T-helper 2 cell treated with Interferon-gamma antibody and Interleukin-4, amounts not matched to agents 5 μg/mL and 100 μg/mL, for 36 hours (primary cell): ENCODE data around the gene SLC11A2.
A peak's percentile ranks its signal among the peaks of the same experiment; 100 is the strongest.

ENCODE experiments used
- DNase-seq: peaks from one replicate; pipeline ENCODE4 v3.0.0; 2021; ENCODE audit warnings: low spot score
- H3K27ac Mint-ChIP-seq: one replicate; pipeline ENCODE4 v1.8.0; 2021; ENCODE audit warnings: mild to moderate bottlenecking, mixed read lengths
- H3K27me3 Mint-ChIP-seq: one replicate; pipeline ENCODE4 v1.8.0; 2021; ENCODE audit warnings: low read depth, mixed read lengths
- H3K36me3 Mint-ChIP-seq: one replicate; pipeline ENCODE4 v1.8.0; 2021; ENCODE audit warnings: low read depth, mixed read lengths
- H3K4me1 Mint-ChIP-seq: one replicate; pipeline ENCODE4 v1.8.0; 2021; ENCODE audit warnings: low read depth, mixed read lengths
- H3K4me3 Mint-ChIP-seq: one replicate; pipeline ENCODE4 v1.8.0; 2022; ENCODE audit warnings: mild to moderate bottlenecking, moderate library complexity, mixed read lengths
- H3K9me3 Mint-ChIP-seq: one replicate; pipeline ENCODE4 v1.8.0; 2021; ENCODE audit warnings: mixed read lengths

Gene SLC11A2

DNA sequence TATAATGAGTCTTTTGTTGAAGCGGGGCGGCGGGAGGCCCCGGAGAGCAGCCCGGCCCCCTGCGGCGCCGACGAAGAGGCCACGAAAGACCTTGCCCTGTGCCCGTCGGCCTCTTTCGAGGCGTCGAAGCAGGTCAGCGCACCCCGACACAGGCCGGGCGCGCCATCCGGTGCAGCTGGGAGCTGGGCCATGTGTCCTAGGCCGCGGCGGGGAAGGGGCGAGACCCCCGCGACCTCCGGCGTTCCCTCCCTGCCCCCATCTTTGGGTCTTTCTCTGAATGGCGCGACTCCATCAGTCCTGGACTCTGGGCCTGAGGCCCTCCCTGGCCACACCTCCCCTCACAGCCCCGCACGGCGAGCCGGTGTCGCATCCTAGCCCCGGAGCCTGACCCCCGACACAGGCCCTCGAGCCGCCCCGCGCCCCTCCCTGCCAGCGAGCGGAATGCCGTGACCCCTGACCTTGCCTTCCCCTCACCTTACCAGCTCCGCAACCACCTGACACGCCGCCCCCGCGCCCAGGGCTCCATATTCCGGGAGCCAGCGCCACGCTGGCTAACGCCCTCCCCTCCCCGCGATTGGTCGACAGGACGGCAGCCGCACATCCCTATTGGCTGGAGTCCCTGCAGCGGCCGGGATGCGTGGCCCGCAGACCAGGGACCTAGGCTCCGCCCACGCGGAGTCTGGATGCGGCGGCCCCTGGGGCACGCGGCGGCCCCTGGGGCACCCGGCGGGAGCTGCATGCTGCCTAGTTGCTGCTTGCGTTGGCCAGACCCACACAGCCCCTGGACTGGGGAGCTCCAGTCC is at the start of gene SLC11A2:
TSS of gene SLC11A2 (minus strand) at position 549 of the 803 bp plus-strand sequence. CDS start 15,656 bp downstream, outside the sequence.
- no peaks in the 10 kb centered on the region for H3K36me3 Mint-ChIP-seq
- peaks cover 46% of the 10 kb centered on the region for H3K4me1 Mint-ChIP-seq
- H3K9me3 Mint-ChIP-seq: no peaks in the 10 kb centered on the region
- peaks cover 8% of the 10 kb centered on the region for H3K27me3 Mint-ChIP-seq
- peak; percentile 94 for DNase-seq
- peak within 1 kb of the TSS; percentile 92 for H3K4me3 Mint-ChIP-seq
- H3K27ac Mint-ChIP-seq: peak within 1 kb of the TSS; percentile 98

DNA sequence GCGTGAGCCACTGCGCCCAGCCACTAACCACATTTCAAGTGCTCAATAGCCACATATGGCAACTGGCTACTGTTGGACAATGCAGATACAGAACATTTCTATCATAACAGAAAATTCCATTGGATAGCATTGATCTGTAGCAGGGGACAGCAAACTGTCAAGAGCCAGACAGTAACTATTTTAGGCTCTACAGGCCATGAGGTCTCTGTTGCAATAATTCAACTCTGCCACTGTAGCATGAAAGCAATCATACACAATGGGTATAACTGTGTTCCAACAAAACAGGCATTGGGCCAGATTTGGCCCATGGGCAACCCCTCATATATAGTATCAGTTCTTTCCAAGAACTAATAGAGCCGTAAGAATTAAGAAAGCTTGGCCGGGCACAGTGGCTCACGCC is 49.2 kb upstream of the SLC11A2 start:
- Mint-ChIP-seq H3K4me1 (peaks cover 29% of the 10 kb centered on the region), H3K36me3 (peaks cover 13% of the 10 kb centered on the region), H3K4me3 (peak overlapping the region; percentile 33), H3K9me3 (no peaks in the 10 kb centered on the region), H3K27ac (no peak overlapping the region), H3K27me3 (no peaks in the 10 kb centered on the region)
- no peak for DNase-seq

DNA sequence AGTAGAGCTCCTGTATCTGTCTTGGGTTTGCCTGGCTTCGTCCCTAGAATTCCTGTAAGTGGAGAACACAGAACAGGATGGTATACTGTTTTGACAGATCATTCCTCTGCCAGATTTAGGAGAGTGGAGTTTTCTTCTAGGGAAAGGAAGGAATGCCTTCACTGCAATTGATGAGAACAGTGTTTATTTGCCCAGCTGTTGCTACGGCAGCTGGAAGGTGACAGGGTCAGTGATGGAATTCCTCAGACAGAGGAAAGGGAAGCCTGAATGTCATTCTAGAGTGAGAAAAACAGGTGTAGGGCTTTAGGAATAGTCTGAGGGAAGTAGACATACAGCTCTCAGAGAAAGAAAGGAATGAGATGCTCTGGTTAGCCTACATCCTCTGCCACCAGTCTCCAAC is 45.5 kb upstream of the SLC11A2 start:
- Mint-ChIP-seq H3K27me3 (no peaks in the 10 kb centered on the region), H3K36me3 (peaks cover 22% of the 10 kb centered on the region), H3K4me1 (peaks cover 12% of the 10 kb centered on the region), H3K4me3 (no peak overlapping the region), H3K9me3 (no peaks in the 10 kb centered on the region), H3K27ac (no peak overlapping the region)
- no peak for DNase-seq

DNA sequence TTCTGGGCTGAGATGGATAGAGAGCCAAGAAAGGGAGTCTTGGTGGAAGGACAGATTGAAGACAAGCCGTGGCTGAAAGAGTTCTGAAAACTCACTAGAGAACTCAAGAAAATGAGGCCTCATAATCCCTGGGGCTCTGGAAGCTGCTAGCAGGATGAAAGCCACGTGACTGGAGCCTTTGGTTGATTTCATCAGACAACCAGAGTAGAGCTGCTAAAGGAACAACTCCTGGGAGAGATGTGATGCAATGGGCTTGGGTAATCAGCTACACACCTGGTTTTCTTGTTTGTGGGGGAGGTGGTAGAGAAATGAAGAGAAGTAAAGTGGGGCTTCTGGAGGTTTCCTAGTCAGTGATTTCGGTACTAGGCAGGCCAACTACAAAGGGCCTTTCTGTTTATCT is 43.8 kb upstream of the SLC11A2 start:
- no peaks in the 10 kb centered on the region for H3K4me1 Mint-ChIP-seq
- no peaks in the 10 kb centered on the region for H3K27me3 Mint-ChIP-seq
- H3K4me3 Mint-ChIP-seq: no peak overlapping the region
- H3K27ac Mint-ChIP-seq: peak overlapping the region; percentile 7
- peaks cover 27% of the 10 kb centered on the region for H3K36me3 Mint-ChIP-seq
- DNase-seq: no peak
- H3K9me3 Mint-ChIP-seq: no peaks in the 10 kb centered on the region

DNA sequence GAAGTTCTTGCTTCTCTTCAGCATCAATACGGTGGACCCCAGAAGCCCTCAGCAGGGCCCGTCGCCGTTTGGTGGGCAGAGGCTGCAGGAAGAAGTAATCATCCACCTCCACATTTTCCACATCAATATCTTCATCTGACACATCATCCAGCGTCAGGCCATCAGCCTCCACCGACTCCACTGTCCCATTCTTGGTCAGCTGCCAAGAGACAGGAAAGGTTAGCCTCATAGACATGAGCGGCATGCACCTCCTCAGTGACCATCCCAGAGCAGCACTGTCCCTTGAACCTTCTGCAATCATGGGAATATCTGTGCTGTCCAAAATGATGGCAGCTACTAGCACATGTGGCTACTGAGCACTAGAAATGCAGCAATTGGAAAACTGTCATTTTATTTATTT is 41.6 kb upstream of the SLC11A2 start:
- no peak overlapping the region for H3K4me3 Mint-ChIP-seq
- no peaks in the 10 kb centered on the region for H3K4me1 Mint-ChIP-seq
- no peaks in the 10 kb centered on the region for H3K9me3 Mint-ChIP-seq
- H3K27ac Mint-ChIP-seq: no peak overlapping the region
- no peaks in the 10 kb centered on the region for H3K27me3 Mint-ChIP-seq
- no peak for DNase-seq
- H3K36me3 Mint-ChIP-seq: peaks cover 33% of the 10 kb centered on the region

DNA sequence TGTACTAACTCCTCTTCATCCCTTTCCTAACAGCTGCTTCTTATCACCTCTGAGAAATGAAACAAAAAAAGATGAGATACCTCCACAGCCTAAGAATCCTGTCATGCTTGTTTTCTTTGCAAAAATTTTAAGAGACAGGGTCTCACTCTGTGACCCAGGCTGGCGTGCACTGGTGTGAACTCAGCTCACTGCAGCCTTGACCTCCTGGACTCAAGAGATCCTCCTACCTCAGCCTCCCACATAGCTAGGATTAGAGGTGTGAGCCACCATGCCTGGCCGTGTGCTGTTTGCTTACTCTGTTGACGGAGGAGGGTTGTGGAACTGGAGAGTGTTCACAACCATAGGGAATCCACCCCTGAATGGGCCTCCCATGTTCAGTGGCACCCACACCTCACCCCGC is 41.0 kb upstream of the SLC11A2 start:
- H3K36me3 Mint-ChIP-seq: peaks cover 39% of the 10 kb centered on the region
- H3K27me3 Mint-ChIP-seq: no peaks in the 10 kb centered on the region
- no peak overlapping the region for H3K4me3 Mint-ChIP-seq
- no peaks in the 10 kb centered on the region for H3K4me1 Mint-ChIP-seq
- DNase-seq: no peak
- H3K27ac Mint-ChIP-seq: no peak overlapping the region
- no peaks in the 10 kb centered on the region for H3K9me3 Mint-ChIP-seq

DNA sequence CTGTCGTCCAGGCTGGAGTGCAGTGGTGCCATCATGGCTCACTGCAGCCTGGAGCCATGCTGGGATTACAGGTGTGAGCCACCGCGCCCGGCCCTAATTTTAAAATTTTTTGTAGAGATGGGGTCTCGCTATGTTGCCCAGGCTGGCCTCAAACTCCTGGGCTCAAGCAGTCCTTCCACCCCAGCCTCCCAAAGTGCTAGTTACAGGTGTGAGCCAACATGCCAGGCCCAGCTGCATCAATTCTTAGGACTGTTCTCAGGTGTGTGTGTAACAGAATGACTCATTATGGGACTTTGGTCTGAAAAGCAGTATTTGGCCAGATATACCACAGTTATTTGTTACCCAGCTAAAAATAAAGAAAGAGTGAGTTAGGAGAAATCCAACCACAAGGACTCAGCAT is 39.3 kb upstream of the SLC11A2 start:
- H3K9me3 Mint-ChIP-seq: no peaks in the 10 kb centered on the region
- H3K27me3 Mint-ChIP-seq: no peaks in the 10 kb centered on the region
- no peak overlapping the region for H3K4me3 Mint-ChIP-seq
- H3K27ac Mint-ChIP-seq: no peak overlapping the region
- no peaks in the 10 kb centered on the region for H3K4me1 Mint-ChIP-seq
- no peak for DNase-seq
- peaks cover 41% of the 10 kb centered on the region for H3K36me3 Mint-ChIP-seq

DNA sequence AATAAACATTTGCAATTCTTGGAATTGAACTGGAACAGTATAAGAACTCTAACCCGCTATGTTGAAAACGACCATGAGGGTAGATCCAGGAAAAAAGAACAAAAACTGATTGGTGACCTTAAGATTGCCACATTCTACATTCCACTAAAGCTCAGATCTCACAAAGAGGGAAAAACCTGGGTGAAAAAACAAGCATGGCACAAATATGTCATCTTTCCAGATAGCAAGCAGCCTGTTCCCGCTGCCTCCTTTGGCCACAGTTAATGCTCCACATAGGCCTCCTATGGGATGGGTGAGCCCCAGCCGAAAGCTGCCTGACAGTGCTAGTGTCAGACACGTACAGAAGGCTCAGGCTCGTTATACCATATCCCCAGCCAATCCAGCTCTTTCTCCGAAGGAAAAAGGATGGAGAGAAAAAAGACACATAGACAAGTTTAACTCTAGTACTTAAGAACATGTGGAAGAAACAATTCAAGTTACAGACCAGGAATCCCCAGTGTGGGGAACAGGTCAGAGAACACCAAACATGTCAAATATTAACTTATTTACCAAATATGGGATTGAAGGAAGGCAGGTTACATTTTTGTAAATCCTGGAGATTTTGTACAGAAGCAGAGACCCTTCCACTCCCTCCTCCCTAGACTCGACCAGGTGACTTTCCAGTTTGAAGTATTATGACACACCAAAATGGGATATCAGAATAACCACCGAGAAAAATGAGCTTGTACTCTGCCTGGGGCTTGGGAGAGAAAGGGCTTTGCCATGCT is 36.6 kb upstream of the SLC11A2 start:
- DNase-seq: no peak
- Mint-ChIP-seq H3K27ac (no peak overlapping the region), H3K4me1 (no peaks in the 10 kb centered on the region), H3K9me3 (no peaks in the 10 kb centered on the region), H3K36me3 (peaks cover 47% of the 10 kb centered on the region), H3K4me3 (no peak overlapping the region), H3K27me3 (no peaks in the 10 kb centered on the region)

DNA sequence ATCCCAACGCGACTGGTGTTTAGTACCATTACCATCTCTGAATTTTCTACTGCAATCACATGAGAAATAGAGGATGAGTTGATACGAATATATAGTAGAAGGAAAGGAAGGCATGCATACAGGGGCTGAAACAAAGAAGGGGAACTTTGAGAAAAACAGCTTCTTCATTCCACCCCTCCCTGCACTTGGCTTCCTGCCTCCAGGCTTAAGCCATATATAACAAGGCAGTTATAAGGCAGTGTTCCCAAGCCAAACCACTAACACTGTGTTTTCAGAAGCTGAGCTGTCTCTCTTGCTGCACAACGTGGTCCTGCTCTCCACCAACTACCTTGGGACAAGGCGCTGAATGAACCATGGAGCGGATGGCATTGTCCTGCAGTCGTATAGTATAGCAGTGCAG is 32.9 kb upstream of the SLC11A2 start:
- no peaks in the 10 kb centered on the region for H3K4me1 Mint-ChIP-seq
- no peak overlapping the region for H3K4me3 Mint-ChIP-seq
- H3K9me3 Mint-ChIP-seq: no peaks in the 10 kb centered on the region
- peaks cover 53% of the 10 kb centered on the region for H3K36me3 Mint-ChIP-seq
- DNase-seq: no peak
- H3K27me3 Mint-ChIP-seq: no peaks in the 10 kb centered on the region
- no peak overlapping the region for H3K27ac Mint-ChIP-seq

DNA sequence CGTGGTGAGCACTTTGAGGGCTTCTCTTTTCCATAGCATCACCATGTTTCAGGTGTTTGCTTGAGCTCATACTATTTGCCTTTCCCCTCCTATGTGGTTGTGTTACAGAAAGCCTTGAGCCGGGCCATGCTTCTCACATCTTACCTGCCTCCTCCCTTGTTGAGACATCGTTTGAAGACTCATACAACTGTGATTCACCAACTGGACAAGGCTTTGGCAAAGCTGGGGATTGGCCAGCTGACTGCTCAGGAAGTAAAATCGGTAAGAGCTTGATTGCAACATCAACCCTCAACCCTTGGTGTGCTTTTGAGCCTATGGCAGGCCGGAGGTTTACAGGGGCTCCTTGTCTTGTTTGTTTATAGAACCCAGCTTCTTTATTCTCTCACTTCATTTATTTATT is 30.1 kb upstream of the SLC11A2 start:
- Mint-ChIP-seq H3K9me3 (no peaks in the 10 kb centered on the region), H3K27ac (no peak overlapping the region), H3K27me3 (no peaks in the 10 kb centered on the region), H3K4me1 (peaks cover 7% of the 10 kb centered on the region), H3K4me3 (no peak overlapping the region), H3K36me3 (peaks cover 56% of the 10 kb centered on the region)
- DNase-seq: no peak

DNA sequence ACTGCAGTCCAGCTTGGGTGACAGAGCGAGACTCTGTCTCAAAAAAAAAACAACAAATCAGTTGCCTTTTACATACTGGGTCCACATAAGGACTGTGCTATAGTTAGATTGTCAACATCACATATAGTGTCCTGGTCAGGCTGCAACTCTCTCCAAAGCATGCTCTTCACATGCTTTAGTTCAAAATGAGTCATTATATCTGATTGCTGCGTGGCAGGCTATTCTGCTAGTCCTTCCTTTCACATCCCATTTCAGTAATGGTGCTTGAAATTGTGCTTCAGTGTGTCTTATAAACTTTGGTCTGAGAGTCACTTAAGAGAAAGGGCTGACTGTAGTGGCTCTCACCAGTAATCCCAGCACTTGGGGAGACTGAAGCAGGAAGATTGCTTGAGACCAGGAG is 28.9 kb upstream of the SLC11A2 start:
- peaks cover 53% of the 10 kb centered on the region for H3K36me3 Mint-ChIP-seq
- H3K4me3 Mint-ChIP-seq: no peak overlapping the region
- H3K4me1 Mint-ChIP-seq: peaks cover 9% of the 10 kb centered on the region
- H3K27me3 Mint-ChIP-seq: no peaks in the 10 kb centered on the region
- no peak overlapping the region for H3K27ac Mint-ChIP-seq
- DNase-seq: no peak
- H3K9me3 Mint-ChIP-seq: no peaks in the 10 kb centered on the region

DNA sequence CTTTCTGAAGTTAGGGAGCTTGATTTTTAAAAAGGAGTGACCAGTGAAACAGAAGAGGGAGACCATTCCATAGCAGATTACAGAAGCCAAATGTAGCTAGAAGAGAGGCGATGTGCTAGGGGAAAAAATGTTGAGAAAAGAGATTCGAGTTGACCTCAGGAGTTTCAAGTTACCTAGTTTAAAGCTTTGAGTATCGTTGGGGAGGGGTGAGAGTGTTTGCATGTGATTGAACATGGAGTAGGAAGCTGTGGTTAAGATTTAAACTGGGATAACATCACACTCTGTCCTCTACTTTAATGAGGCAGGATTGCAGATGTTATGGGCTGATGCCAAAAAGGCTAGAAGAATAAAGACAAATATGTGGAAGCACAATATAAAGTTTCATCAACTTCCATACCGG is 25.6 kb upstream of the SLC11A2 start:
- Mint-ChIP-seq H3K27ac (no peak overlapping the region), H3K4me3 (peak overlapping the region; percentile 15), H3K27me3 (no peaks in the 10 kb centered on the region), H3K36me3 (peaks cover 35% of the 10 kb centered on the region), H3K9me3 (no peaks in the 10 kb centered on the region), H3K4me1 (peaks cover 23% of the 10 kb centered on the region)
- no peak for DNase-seq

DNA sequence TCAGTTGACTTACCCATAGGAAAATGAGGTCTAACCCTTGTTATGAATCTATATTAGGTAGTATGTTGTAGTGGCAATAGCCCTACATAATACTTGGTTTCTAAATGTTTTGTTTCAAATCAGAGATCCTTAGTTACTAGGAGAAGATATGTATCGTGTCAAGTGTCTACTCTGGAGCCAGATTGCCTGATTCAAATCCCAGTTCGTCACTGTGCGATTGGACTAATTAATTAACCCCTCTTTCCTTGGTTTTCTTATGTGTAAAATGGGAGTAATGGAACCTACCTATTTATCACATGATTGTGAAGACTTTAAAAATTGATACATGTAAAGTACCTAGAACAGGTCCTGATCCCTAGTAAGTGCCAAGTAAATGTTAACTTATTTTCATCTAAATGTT is 23.3 kb upstream of the SLC11A2 start:
- Mint-ChIP-seq H3K4me1 (peaks cover 24% of the 10 kb centered on the region), H3K27me3 (no peaks in the 10 kb centered on the region), H3K36me3 (peaks cover 22% of the 10 kb centered on the region), H3K4me3 (peak overlapping the region; percentile 94), H3K27ac (peak overlapping the region; percentile 93), H3K9me3 (no peaks in the 10 kb centered on the region)
- DNase-seq: no peak

DNA sequence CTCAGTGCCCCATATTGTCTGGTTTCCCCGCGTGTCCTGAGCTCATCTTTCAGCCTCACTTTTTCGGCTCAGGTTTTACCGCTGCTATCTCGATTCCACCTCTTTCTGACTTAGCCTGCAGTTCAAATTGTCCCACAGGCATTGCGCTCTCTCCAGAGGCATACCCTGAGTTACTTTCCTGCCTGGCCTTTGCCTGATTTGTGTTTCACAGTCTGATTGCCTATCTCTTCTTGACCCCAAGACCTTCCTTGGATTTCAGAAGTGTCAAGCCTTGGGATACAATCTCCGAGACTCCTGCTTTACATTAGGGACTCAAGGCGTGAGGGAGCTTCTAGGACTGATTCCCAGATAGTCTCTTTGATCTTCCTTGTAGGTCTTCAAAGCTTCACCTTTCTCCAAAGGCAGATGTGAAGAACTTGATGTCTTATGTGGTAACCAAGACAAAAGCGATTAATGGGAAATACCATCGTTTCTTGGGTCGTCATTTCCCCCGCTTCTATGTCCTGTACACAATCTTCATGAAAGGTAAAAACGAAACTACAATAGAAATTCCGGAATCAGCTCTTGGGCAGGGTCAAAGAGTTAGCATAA is 22.6 kb upstream of the SLC11A2 start:
- Mint-ChIP-seq H3K4me1 (peaks cover 24% of the 10 kb centered on the region), H3K27ac (peak overlapping the region; percentile 93), H3K9me3 (no peaks in the 10 kb centered on the region), H3K4me3 (peak overlapping the region; percentile 94), H3K27me3 (no peaks in the 10 kb centered on the region), H3K36me3 (peaks cover 16% of the 10 kb centered on the region)
- no peak for DNase-seq
